ENCODE results near the gene MYF5.
A peak's percentile ranks its signal among the peaks of the same experiment; 100 is the strongest.

MYF5 gene

DNA sequence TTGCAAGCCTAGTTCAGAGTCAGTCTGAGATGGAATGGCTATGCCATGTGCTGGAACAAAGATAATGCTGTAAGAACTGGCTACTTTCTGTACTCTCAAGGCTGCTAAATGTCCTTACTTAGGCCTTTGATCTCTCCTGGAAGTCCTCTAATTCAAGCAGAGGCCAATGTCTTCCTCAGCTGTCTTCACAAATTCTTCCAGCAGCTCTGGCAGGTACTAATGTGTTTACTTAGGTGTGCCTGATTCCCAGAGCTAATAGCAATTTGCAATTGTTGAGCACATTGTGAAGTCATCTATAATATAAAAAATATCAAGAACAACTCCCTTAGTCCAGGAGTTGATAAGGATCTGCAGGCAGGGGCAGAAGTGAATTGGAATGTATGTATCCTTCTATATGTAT is 3.8 kb upstream of the MYF5 start:
- Histone ChIP-seq H3K4me3 (ENCODE audit: low read depth, low read length) (no peak overlapping the region), H3K27ac (no peak overlapping the region), H3K27me3 (replicated peaks) (no peaks in the 10 kb centered on the region), H3K36me3 (replicated peaks) (no peaks in the 10 kb centered on the region)
- in situ Hi-C loops (cut with HindIII; ENCODE audit: low pct_ligation_motif_present, low sequenced_read_pairs): no loop called here
- DNase-seq: no peak
- TF ChIP-seq, protein P1, sequence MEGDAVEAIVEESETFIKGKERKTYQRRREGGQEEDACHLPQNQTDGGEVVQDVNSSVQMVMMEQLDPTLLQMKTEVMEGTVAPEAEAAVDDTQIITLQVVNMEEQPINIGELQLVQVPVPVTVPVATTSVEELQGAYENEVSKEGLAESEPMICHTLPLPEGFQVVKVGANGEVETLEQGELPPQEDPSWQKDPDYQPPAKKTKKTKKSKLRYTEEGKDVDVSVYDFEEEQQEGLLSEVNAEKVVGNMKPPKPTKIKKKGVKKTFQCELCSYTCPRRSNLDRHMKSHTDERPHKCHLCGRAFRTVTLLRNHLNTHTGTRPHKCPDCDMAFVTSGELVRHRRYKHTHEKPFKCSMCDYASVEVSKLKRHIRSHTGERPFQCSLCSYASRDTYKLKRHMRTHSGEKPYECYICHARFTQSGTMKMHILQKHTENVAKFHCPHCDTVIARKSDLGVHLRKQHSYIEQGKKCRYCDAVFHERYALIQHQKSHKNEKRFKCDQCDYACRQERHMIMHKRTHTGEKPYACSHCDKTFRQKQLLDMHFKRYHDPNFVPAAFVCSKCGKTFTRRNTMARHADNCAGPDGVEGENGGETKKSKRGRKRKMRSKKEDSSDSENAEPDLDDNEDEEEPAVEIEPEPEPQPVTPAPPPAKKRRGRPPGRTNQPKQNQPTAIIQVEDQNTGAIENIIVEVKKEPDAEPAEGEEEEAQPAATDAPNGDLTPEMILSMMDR (IDR thresholded peaks at IDR 0.05; ENCODE audit: low read depth, low read length, missing control alignments): no peak

DNA sequence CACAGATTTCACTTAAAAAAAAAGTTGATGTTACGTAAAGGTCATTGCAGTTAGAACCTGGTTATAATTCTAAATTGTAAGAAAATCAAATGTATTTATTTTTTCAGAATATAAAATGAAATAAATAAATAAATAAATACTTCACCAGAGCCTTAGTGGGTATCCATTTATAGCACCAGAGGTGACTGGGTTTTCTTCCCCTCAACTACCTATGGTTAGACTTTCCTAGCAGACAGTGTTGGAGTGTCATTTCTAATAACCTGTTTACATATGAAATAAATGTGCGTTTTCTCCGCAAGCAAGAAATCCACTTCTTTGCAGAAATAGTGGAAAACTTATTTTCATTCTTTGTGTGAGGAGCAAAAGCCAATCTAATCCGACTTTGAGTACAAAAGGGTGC is 3.3 kb upstream of the MYF5 start:
- no peak for DNase-seq
- TF ChIP-seq, protein P1 (IDR thresholded peaks at IDR 0.05; ENCODE audit: low read depth, low read length, missing control alignments): no peak
- Histone ChIP-seq H3K36me3 (replicated peaks) (no peaks in the 10 kb centered on the region), H3K4me3 (ENCODE audit: low read depth, low read length) (no peak overlapping the region), H3K27ac (no peak overlapping the region), H3K27me3 (replicated peaks) (no peaks in the 10 kb centered on the region)
- in situ Hi-C loops (cut with HindIII; ENCODE audit: low pct_ligation_motif_present, low sequenced_read_pairs): no loop called here

DNA sequence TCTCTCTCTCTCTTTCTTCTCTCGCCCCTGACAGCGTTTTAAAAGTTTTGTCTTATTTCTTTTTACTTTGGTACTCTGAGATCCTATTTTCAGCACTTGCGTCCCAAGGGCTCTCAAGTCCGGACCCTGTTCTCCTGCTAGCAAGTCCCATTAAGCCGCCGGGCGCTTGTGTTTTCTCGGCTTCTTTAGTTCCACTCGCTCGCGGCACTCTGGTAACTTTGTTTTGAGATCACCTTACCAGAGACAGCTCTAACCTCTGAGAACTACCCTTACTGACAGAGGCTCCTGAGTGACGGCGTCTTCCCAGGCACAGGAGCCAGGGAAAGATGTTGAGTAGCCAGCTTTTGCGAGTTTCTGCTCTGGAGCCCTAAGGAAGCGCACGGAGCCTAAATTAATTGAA is 2.7 kb upstream of the MYF5 start:
- Histone ChIP-seq H3K27me3 (replicated peaks) (no peaks in the 10 kb centered on the region), H3K4me3 (ENCODE audit: low read depth, low read length) (peak overlapping the region; percentile 41), H3K36me3 (replicated peaks) (no peaks in the 10 kb centered on the region), H3K27ac (no peak overlapping the region)
- TF ChIP-seq, protein P1 (IDR thresholded peaks at IDR 0.05; ENCODE audit: low read depth, low read length, missing control alignments): no peak
- in situ Hi-C loops (cut with HindIII; ENCODE audit: low pct_ligation_motif_present, low sequenced_read_pairs): no loop called here
- DNase-seq: no peak

DNA sequence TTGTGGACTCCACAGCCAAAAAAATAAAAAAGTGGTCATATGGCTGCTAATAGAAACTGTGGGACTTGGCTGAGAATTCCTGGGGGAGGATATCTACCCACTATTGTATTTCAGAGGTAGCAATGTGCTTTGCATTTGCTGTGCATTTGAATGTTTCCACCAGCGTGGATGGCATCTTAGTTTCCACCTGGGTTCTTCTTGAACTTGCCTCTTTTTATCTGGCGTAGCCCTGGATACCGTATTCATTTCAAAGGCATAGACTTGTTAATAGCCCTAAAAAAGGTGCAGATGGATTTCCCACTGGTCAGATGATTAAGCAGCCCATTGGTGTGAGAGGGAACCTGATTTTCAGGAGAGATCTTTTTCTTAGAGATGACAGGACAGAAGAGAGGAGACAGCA is 1.9 kb upstream of the MYF5 start:
- Histone ChIP-seq H3K36me3 (replicated peaks) (no peaks in the 10 kb centered on the region), H3K27me3 (replicated peaks) (no peaks in the 10 kb centered on the region), H3K4me3 (ENCODE audit: low read depth, low read length) (no peak overlapping the region), H3K27ac (no peak overlapping the region)
- in situ Hi-C loops (cut with HindIII; ENCODE audit: low pct_ligation_motif_present, low sequenced_read_pairs): no loop called here
- no peak for DNase-seq
- TF ChIP-seq, protein P1 (IDR thresholded peaks at IDR 0.05; ENCODE audit: low read depth, low read length, missing control alignments): no peak

DNA sequence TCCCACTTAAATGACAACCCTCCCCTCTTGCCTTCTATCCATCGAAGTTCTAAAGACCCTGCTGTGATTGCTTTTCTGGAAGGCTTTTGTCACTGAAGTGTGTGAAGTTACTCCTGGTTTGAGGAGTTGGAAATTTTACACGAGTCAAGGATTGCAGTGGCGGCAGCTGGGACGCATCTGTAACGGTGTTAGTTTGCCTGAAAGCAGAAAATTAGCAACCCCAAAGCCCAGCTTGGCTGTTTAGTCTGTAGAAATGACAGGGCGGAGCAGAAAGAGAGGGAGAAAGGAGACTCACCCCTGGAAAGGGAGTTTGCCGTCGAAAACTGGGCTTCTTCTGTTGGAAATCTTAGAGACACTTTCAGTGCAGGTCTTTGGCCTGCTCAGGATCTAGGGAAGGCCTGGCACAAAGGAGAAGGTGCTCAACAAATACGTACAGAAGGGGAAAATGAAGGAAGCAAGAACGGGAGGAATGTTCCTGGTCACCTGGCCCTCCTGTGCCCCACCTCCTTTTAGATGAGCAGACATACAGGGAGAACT is 931 bp upstream of the MYF5 start:
- no peak for DNase-seq
- no peaks in the 10 kb centered on the region for H3K27me3 ChIP-seq (replicated peaks)
- TF ChIP-seq, protein P1 (IDR thresholded peaks at IDR 0.05; ENCODE audit: low read depth, low read length, missing control alignments): no peak
- no peaks in the 10 kb centered on the region for H3K36me3 ChIP-seq (replicated peaks)
- H3K4me3 ChIP-seq (ENCODE audit: low read depth, low read length): no peak overlapping the region
- H3K27ac ChIP-seq: no peak overlapping the region
- in situ Hi-C loops (cut with HindIII; ENCODE audit: low pct_ligation_motif_present, low sequenced_read_pairs): no loop called here

DNA sequence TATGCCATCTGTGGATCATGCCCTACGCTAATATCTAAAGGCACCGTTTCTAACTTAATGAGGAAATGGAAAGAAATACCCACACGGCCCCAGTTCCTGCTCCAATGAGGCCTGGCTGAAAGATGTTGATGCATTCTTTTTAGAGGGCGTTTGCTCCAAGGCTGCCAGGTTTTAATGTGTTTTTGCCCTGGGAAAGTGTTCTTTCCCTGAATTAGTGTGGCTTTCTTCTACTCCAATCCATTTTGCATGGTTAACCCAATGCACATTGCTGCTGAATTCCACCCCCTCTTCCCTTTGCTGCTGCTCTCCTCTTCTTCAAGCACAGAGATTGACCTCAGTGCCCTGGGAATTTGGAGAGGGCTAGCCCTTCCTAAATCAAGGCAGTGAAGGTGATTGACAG is 1.1 kb downstream of the MYF5 start:
- Histone ChIP-seq H3K4me3 (ENCODE audit: low read depth, low read length) (no peak overlapping the region), H3K36me3 (replicated peaks) (no peaks in the 10 kb centered on the region), H3K27me3 (replicated peaks) (no peaks in the 10 kb centered on the region), H3K27ac (no peak overlapping the region)
- DNase-seq: no peak
- in situ Hi-C loops (cut with HindIII; ENCODE audit: low pct_ligation_motif_present, low sequenced_read_pairs): no loop called here
- TF ChIP-seq, protein P1 (IDR thresholded peaks at IDR 0.05; ENCODE audit: low read depth, low read length, missing control alignments): no peak

Measured in brain microvascular endothelial cell (primary cell).